GM08714 (cell line): ENCODE data around the gene CADM4.
"Not testable (repeated sequence)": the region's sequence is repeated elsewhere in the genome, so short reads cannot be mapped to it uniquely, and the experiment has no call there.

ENCODE experiments used
- H3K4me3 ChIP-seq: fragments of 200-500 bp; sonication (Bioruptor generic); 2 replicates; pipeline ENCODE4 v1.5.1; 2014; ENCODE audit warnings: mild to moderate bottlenecking, low read length, inconsistent platforms
- ZNF274 ChIP-seq: IDR thresholded peaks from 2 replicates; pipeline ENCODE4 v1.6.1; 2012; ENCODE audit warnings: mild to moderate bottlenecking, low read depth, low read length

CADM4 gene

DNA sequence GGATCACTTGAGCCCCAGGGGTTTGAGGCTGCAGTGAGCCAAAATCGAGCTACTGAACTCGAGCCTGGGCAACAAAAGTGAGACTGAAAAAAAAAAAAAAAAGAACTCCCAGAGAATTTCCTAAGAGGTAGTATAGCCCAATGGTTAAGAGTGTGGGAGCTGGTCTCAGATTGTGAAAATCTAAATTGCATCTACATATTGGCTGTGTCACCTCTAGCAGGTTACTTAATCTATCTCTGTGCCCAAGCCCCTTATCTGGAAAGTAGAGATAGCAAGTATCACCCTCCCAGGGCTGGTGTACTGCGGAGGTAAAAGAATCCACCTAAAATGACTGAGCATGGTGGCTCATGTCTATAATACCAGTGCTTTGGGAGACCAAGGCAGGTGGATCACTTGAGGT lies 34.0 kb upstream of the CADM4 start:
- no peak for TF ChIP-seq ZNF274
- H3K4me3 ChIP-seq = no peak overlapping the region

DNA sequence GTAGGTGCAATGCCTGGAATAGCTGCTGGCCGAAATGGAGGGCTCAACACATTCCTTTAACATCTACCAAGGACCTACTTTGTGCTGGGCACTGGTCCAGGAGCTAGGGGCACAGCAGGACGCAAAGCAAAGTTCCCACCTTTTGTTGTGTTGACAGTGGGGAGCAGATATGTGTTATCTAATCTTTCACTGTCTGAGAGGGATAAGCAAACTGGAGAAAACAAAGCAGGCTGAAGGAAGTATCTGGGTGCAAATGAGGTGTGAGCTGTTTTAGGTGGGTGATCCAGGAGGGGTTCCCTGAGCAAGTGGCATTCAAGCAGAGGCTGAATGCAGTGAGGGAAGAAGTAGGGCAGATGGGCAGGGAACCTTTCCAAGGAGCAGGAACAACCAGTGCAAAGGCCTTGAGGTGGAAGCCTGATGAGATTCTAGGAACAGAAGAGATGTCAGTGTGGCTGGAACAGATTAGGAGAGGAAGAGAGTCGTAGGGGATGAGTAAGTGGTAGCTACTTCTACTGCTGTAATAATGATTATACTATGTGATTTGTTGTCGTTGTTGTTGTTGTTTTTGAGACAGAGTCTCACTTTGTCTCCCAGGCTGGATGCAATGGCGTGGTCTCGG lies 32.5 kb upstream of the CADM4 start:
- H3K4me3 ChIP-seq = no peak overlapping the region
- no peak for TF ChIP-seq ZNF274

DNA sequence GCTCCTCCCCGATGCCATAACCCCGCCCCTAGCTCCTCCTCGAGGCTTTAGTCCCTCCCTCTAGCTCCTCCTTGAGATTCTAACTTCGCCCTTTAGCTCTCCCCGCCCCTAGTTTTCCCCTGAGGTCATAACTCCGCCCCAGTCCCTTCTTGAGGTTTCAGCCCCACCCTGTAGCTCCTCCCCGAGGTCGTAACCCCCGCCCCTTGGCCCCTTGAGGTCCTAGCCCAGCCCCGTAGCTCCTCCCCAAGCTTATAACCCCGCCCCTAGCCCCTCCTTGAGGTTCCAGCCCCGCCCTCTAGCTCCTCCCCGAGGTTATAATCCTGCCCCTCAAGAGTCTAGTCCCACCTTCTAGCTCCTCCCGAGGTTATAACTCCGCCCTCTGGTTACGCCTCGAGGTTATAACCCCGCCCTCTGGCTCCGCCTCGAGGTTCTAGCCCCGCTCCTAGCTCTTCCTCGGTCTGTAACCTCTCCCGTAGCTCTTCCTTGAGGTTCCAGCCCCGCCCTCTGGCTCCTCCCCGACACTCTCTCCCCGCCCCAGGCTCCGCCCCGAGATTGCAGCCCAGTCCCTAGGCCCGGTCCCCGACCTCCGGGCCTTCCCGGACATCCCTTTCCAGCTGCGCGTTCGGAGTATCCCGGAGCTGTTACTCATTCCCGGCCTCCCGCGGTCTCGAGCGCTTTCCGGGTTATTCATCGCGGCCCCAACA lies 28.9 kb upstream of the CADM4 start:
- peak overlapping the region; percentile 71 for H3K4me3 ChIP-seq
- no peak for TF ChIP-seq ZNF274

DNA sequence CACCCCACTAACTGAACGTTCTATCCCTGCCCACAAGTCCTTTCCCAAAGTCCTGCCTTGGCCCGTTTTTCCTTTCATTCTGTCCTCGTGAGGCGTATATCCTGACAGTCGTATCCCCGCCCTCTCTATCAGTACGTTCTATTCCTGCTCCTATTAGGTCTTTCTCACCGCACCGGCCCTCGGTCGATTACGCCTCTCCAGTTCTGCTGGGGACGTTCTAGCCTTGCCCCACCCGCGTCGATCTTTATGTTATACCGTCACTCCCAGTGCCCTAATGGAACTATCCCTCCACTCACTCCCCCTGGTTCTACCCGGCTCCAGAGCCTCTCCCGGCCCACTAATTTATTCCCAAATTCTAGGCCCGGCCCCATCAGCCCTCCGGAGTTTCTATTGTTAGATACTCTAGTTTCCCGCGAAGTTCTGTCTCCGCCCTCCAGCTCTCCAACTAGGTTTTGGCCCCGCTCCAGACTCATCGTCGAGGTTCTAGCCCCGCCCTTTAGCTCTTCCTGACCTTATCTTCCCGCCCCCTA lies 28.3 kb upstream of the CADM4 start:
- H3K4me3 ChIP-seq = peak overlapping the region; percentile 53; the same call in 1 of the 2 replicates
- TF ChIP-seq ZNF274 = no peak

DNA sequence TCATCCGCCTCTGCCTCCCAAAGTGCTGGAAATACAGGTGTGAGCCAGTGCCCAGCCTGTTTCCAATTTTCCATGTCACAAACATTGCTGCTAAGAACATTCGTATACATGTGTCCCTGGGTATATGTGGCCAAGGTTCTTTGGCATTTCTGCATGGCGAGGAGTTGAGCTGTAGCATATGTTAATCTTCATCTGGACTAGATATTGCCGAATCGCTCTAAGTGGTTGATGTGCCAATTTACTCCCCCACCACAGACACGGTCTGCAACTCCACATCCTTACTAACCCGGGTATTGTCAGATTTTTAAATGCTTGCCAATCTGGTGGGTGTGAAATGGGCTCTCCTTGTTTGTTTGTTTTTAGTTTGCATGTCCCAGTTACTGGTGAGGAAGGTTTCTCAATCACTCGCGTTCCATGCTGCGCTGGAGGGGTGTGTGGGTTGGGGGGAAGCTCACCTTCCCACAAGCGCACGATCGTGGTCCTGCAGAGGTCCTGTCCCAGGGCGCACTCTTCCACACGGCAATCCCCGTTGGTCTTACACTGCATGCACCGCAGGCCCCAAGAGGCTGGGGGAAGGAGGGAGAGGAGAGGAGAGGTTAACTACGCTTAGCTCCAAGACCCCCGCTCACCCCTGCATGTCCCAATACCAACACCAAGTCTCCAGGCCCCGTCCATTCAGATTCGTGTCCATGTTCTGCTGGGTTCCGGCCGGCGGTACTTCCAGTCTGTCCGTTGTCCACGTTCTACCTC lies 27.7 kb upstream of the CADM4 start:
- H3K4me3 ChIP-seq = peak overlapping the region; percentile 53; the same call in 1 of the 2 replicates
- TF ChIP-seq ZNF274 = no peak

DNA sequence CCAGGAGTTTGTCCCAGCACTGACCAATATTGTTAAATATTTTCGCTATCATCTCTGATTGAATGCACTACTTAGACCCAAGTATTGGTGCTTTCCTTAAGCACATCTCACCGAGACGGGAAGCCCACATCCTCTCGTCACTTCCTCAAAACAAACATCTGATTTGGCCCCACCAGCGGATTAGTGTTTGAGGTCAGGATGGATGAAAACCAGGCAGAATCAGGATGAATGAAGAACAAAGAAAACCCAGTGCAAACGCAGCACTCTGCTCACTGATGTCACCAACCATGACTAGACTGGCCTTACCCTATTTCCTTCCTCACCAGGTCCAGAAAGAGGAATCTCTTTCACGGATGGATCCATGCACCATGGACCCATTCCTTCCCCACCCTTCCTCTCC lies 24.4 kb upstream of the CADM4 start:
- TF ChIP-seq ZNF274 = no peak
- no peak overlapping the region for H3K4me3 ChIP-seq

DNA sequence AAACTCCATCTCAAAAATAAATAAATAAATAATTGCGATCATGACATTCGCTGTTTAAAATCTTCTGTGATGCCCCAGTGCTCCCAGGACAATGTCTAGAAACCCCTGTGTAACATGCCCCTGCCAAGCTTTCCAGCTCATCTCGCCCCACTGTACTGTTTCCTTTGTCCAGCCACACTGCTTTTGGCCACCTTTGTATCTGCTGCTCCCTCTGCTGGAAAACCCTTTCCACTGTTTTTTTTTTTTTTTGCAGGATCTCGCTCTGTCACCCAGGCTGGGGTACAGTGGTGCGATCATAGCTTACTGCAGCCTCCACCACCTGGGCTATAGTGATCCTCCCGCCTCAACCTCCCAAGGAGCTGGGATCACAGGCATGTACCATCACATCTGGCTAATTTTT lies 22.8 kb upstream of the CADM4 start:
- no peak for TF ChIP-seq ZNF274
- H3K4me3 ChIP-seq = no peak overlapping the region

DNA sequence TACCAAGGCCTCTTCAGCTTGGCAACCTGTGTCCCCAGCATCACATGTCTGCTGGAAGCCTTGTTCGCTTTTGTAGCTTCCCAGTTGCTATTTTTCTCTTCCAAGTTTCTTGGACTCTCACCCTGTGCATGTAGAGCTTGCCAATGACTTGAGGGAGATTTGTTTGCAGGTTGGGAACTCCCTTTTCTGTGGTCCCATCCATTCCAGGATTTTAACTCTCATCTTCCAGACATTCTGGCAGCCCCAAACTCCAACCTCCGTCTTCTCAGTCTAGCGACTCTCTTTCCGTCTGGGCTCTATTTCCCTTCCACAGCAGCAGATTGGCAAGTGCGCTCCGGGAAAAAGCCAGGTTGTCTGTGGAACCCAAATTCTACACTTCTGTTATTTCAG lies 21.3 kb upstream of the CADM4 start:
- no peak overlapping the region for H3K4me3 ChIP-seq
- TF ChIP-seq ZNF274 = no peak

DNA sequence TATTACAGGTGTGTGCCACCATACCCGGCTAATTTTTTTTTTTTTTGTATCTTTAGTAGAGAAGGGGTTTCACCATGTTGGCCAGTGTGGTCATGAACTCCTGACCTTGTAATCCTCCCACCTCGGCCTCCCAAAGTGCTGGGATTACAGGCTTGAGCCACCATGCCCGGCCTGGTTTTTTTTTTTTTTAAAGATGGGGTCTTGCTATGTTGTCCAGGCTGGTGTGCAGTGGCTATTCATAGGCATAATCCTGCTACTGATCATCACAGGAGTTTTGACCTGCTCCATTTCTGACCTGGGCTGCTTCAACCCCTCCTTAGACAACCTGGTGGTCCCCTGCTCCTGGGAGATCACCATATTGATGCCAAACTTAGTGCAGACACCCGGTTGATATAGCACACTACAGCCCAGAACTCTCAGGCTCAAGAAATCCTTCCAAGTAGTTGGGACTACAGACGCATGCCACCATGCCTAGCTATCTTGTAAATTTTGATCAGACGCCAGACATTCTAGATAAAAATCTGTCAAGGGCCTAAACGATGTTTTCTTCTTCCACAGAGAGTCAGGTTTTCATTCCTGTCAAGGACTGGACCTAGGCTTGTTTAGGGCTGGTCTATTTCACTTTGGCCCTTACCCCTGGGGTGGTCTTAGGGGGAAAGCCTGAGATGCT lies 20.8 kb upstream of the CADM4 start:
- TF ChIP-seq ZNF274 = no peak

DNA sequence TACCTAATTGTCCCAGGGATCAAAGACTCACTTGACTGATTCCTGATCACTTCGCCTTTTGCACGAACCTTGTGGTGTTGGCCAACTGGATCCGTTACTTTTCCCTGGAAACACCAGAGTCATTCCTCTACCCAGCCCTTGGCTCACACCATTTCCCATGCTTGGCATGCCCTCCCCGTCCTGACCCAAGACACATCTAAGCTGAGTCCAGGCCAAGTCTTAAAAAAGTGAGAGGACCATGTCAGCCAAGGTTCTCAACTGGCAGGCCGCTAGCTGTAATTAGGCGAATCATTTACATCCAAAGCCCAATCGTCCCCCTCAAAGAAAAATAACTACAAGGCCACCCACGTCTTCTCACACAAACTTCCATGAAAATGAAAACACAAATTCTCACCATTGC lies 18.8 kb upstream of the CADM4 start:
- TF ChIP-seq ZNF274 = no peak
- no peak overlapping the region for H3K4me3 ChIP-seq

More for the DNA sequence above, 20.8 kb upstream of the CADM4 start:
- H3K4me3 ChIP-seq = no peak overlapping the region

DNA sequence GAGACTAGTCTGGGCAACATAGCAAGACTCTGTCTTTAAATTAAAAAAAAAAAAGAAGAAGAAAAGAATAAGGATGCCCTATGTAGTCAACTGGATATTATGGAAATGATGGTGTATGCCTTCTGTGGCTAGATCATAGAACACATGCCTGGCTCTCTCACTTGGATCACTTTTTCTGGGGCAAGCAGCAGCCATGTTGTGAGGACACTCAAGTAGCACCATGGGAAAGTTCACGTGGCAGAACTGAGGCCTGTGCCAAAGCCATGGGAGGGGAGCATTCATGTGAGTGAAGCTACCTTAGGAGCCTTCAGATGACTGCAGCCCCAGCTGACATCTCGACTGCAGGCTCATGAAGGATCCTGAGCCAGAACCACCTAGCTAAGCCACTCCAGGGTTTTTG lies 18.4 kb upstream of the CADM4 start:
- no peak overlapping the region for H3K4me3 ChIP-seq
- TF ChIP-seq ZNF274 = no peak

DNA sequence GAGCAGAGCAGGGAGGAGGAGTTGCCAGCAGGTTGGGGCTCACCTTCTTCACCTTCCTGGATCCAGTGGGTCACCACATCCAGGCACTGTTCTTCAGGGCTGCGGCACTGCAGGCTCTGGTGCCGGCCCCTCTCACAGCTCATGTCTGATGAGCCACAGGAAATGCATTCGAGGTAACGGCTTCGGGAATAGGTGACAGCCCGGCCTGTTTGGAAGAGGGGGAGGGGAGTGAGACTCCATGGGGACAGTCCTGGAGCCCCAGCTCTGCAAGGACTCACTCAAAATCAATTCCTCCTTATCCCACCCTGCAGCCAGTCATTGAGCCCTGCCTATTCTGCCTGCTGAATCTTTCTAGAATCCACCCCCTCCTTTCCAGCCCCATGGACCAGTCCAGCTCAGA lies 16.8 kb upstream of the CADM4 start:
- no peak for TF ChIP-seq ZNF274
- no peak overlapping the region for H3K4me3 ChIP-seq

DNA sequence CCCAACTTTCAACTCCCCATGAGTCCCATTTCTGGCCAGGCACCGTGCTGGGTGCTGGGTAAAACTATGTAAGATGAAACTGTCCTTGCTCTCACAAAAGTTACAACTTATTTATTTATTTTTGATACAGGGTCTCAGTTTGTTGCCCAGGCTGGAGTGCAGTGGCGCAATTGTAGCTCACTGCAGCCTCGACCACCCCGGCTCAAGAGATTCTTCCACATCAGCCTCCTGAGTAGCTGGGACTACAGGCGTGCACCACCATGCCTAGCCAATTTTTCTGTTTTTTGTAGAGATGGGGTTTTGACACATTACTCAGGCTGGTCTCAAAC lies 12.9 kb upstream of the CADM4 start:
- H3K4me3 ChIP-seq = no peak overlapping the region
- TF ChIP-seq ZNF274 = no peak

DNA sequence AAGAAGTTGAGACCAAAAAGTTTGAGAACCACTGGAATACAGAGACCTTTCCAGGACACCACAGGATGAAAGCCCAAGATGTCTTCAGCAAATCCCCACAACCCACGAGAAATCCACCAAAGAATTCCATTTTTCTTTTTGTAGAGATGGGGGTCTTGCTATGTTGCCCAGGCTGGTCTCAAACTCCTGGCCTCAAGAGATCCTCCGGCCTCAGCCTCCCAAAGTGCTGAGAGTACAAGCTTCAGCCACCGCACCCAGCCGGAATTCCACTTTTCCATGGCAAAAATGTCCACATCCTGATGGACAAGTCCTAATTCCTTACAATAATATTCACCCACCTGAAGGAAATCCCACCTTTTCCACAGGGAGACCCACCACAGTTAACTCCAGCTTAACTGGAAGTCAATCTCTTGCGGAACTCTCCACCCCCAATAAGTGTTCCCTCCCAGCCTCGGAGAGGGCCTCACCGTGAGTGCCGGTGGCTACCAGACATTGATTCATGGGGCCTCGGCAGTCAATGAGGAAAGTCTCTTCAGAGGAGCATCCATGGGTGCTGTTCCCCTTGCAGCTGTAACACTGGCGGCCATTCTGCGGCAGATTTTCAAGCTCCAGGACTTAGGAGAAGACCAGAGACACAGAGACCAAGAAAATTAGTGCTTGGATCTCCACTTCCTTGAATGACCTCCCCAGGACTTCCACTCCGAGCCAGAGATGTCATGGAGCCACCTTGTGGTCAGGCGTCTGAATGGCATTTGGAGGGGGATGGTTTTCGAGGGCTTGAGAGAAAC lies 12.3 kb upstream of the CADM4 start:
- H3K4me3 ChIP-seq = no peak overlapping the region; the same call in 1 of the 2 replicates
- TF ChIP-seq ZNF274 = no peak

DNA sequence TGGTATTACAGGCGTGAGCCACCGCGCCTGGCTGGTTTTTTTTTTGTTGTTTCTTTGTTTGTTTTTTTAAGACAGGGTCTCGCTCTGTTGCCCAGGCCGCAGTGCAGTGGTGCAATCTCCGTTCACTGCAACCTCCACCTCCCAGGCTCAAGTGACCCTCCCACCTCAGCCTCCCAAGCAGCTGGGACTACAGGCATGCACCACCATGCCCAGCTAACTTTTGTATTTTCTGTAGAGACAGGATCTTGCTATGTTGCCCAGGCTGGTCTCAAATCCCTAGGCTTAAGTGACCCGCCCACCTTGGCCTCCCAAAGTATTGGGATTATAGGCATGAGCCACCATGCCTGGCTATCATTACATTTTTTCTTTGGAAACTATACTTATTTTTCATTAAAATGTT lies 10.6 kb upstream of the CADM4 start:
- not testable (repeated sequence) for H3K4me3 ChIP-seq
